Caki2 (cell line): Measurements from ENCODE around the gene MS4A15. TPM values are rescaled to one million over a fixed set of nuclear protein-coding genes. Genes with fewer than 3 reads are reported as not detected.

Experiments
- DNase-seq: peaks from one replicate; pipeline ENCODE4 v3.0.0-alpha.2; 2015; ENCODE audit warnings: low read depth
- in situ Hi-C: cut with HindIII; loops from 2 replicates; pipeline ENCODE4 v1.10.0; 2016; ENCODE audit warnings: low sequenced_read_pairs, low pct_unique_long_range_greater_than_20kb, mixed read lengths
- total RNA-seq: library from RNA; depleted of rRNA; stranded (reverse); fragments of >200 nt; shearing (Covaris generic); gene quantifications from 2 replicates; pipeline ENCODE4 v1.2.3, GENCODE V29; 2014; ENCODE audit warnings: low replicate concordance

The MS4A15 gene
- total RNA-seq, 1 experiment from 2014 or later, result not detected

DNA sequence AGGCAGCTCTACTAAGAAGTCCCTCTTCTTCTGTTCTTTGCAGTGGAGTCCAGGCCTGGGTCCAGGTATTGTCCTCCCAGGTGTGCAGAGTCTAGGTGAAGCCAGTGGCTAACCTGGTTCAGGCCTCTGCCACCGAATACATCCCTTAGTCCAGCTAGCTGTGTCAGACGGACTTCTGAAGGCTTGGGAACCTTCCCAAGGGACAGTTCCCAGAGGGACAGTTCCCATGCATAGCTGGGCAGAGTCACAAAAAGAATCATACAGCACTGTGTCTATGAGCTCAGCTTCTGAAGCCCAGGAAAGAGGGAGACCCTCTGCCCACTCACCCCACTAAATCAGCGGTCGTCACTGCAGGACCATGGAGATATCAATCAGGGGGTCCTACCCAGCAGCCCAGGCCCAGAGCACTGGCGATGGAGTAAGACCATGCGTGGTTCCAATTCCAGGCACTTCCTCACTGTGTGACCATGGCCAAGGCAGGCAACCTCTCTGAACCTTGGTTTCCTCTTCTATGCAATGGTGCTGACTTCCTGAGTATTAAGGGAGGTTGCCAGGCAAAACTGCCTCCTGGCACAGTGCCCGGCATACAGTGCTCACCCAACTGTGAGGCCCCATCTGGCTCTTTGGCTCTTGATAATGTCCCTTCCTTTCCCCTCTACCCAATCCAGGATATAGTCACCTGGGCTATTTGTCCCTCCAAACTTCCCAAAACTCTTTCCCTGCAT lies 31.9 kb downstream of the MS4A15 start:
- no peak for DNase-seq
- in situ Hi-C loops, result no loop called here

DNA sequence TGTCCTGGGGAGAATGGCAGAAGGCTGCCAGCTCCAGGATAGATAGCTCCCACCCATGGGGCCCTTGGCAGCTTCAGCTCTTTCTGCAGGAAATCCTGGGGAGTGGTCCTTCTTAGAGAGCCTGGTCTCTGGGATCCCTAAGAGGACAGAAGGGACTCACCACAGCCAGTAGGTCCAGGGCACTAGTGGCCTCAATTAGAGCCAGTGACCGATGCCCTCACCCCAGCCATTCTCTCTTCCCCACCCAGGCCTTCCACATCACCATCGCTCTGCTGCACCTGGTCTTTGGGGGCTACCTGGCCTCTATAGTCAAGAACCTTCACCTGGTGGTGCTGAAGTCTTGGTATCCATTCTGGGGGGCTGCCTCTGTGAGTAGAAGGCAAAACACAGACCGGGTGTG lies 34.1 kb downstream of the MS4A15 start:
- DNase-seq, result no peak
- in situ Hi-C loops, result no loop called here

GRCh38 chr11:60791153-60791933 lies 34.7 kb downstream of the MS4A15 start:
- DNase-seq, result no peak
- in situ Hi-C loops, result no loop called here

GRCh38 chr11:60792521-60792920 lies 35.9 kb downstream of the MS4A15 start:
- in situ Hi-C loops, result no loop called here
- DNase-seq, result no peak

- in situ Hi-C loops, result no loop called here
Observed at GRCh38 chr11:60795291-60795690, 38.6 kb downstream of the MS4A15 start.

GRCh38 chr11:60797846-60798630 lies 41.4 kb downstream of the MS4A15 start:
- no peak for DNase-seq
- in situ Hi-C loops, result no loop called here

More at GRCh38 chr11:60795291-60795690, 38.6 kb downstream of the MS4A15 start:
- DNase-seq, result no peak

DNA sequence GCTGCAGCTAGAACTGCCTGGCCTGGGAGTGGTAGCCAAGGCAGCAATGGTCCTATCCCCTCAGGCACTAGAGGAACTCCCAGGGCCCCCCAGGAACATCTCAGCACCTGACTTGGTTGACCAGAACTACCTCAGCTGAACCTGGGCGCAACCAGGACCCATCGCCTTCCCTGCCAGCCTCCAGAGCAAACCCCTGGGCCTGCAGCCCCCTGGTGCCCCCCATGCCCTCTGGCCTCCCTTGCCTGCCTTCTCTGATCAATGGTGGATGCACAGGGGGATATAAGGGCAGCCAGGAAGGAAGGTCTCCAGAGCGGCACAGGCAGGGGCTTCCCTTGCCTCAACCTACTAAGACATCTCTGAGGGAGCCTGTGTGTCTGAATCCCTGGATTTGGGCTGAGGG lies 42.0 kb downstream of the MS4A15 start:
- DNase-seq, result no peak
- in situ Hi-C loops, result no loop called here

DNA sequence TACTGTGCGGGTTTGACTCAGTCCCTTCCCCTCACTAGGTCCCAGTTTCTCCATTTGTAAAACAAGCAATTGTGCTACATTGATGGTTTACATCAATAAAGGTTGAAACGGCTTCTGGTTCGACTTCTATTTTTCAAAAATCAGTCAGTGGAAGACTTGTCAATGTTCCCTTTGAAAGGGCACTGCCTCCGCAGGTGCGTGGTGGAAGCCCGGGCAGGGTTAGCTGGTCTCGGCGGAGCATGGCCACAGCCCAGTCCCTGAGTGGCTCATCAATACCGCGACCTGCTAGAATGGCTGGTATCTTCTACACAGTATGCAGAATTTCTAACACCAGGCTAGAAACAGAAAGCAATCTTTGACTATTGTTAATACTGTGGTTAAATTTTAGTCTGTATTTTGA lies 44.5 kb downstream of the MS4A15 start:
- no peak for DNase-seq
- in situ Hi-C loops, result no loop called here

DNA sequence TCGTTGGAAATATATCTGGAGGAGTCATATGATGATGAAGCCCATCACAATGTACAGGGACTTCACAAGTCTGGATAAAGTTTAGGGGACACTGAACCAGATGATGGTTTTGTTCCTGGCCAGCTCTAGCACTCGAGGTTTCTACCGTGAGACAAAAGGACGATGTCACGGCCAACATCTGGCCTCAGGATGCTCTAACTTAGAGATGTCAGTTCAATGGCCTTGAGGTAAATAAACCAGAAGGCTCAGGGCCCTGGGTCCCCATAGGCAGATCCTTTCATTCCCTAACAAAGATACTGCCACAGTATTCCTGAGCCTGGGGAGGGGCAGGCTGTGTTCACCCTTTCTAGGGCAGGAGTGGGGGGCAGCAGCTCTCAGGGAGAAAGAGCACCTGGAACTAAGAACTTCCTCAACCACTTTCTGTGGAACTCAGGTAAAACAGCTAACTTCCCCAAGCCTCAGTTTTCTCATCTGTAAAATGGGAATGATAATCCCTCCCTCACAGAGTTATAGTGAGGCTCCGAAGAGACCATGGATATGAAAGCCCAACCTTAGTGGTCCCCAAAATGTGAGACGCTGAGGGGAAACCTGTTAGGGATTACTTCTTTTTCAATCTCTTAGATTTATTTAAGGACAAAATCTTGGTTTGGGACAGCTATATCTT lies 46.7 kb downstream of the MS4A15 start:
- in situ Hi-C loops, result no loop called here
- no peak for DNase-seq

DNA sequence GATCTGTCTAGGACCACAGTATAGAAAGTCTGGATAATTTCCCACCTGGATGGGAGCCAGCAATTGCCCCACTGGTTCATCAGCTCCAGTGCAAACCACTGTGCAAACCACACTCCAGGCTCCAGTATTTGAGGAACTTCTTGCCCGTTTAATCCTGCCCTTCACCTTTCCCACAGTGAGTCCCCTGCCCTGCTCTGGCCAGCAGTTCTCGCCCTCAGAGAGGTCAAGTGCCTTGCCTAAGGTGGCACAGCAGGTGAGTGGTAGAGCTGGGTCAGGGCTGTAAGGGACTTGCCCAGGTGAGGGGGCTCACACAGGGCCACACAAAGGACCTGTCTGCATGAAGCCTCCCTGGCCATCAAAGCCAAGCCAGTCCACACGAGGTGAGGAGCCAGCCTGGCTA lies 52.6 kb downstream of the MS4A15 start:
- in situ Hi-C loops, result no loop called here
- DNase-seq, result no peak

GRCh38 chr11:60809691-60810090 lies 53.0 kb downstream of the MS4A15 start:
- DNase-seq, result no peak
- in situ Hi-C loops, result no loop called here

DNA sequence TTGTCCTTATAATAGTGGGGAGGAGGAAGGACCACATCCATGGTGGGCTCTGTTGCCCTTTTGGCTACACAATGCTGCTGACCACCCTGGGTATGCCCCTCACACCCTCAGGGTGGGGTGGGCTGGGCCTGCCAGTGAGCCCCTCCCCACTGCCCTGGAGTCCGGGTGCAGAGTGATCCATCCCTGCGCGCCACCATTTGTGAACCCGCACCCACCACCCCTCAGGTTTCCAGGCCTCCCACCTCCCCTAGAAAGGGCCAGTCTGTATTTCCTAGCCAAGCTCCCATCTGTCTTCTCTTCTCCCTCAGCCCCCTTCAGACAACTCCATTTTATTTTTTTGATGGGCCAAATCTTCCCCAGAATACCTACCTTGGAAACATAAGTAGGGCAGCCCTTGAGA lies 53.5 kb downstream of the MS4A15 start:
- in situ Hi-C loops, result no loop called here
- no peak for DNase-seq

DNA sequence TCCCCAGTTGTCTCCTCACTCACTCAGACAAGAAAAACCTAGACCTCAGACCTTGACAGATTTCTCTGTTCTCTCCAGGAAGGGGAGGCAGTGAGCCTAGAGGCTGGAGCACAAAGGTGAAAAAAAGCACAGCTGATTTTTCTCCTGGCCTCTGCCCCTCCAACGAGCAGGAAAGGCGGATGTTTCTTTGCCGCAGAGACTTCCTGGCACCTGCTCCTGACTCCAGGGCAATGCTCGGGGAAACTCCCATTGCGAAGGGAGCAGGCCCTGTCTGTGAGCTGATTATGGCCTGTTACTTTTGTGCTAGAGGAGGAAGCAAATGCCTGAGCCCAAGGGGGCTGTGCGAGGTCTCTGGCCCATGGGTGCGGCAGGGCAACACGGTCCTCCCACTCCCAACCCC lies 53.9 kb downstream of the MS4A15 start:
- in situ Hi-C loops, result no loop called here
- DNase-seq, result no peak

GRCh38 chr11:60813324-60813723 lies 56.7 kb downstream of the MS4A15 start:
- DNase-seq, result no peak
- in situ Hi-C loops, result no loop called here

DNA sequence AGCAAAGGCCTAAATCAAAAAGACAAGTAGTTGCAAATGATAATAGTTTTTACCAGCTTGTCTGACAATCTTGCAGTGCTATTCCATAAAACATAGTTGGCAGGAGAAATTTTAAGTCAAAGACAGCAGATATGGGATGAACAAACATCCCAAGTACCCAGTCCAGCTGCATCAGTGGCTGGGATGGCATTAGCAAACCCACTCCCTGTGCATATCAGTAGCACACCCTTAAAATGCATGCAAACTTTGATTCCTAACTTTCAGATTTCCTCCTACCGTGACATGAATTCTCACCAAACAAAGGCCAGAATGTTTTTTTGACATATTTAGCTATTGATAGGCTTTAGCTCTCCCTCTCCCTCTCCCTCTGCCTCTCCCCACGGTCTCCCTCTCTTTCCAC lies 57.4 kb downstream of the MS4A15 start:
- no peak for DNase-seq
- in situ Hi-C loops, result no loop called here

GRCh38 chr11:60816590-60817157 lies 60.0 kb downstream of the MS4A15 start:
- DNase-seq, result no peak
- in situ Hi-C loops, result no loop called here

DNA sequence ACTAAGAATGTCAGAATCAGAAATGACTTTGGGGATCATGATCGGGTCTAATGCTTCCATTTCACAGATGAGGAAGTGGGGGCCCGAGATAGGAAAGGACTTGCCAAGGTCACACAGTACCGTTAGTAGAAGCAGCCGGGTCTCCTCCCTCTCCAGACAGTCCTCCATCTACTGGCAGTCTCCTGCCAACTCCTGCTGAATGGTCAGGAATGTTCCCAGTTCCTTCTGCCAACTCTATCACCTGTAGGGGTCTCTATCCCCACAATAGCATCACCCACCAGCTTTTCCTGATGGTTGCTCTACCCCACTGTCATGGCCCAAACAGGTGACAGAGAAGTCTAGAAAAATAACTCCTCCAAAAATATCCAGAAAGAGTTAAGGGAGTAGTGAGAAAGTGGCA lies 61.4 kb downstream of the MS4A15 start:
- in situ Hi-C loops, result no loop called here
- no peak for DNase-seq

GRCh38 chr11:60821827-60822599 lies 65.3 kb downstream of the MS4A15 start:
- in situ Hi-C loops, result no loop called here
- no peak for DNase-seq
